ENCODE measurements around the gene HSD17B3.
"Not testable (repeated sequence)": the region's sequence is repeated elsewhere in the genome, so short reads cannot be mapped to it uniquely, and the experiment has no call there.

HSD17B3 gene

DNA sequence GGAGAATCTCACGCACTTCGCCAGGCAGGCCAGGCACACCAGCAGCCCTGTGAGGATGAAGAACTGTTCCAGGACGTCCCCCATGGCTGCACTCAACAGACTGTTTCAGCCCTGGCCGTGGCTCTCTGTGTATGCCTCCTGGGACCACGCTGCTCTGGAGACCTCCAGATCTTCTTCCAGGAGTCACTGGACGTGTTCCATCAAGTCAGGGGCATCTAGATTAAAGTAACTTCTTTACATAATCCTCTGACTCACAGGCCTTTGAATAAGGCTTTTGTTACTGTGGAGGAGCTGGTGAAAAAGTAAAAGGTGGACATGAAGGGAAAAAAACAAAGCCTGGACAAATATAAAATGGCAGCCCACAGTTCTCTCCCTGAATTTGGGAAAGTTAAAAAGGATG lies at the start of gene HSD17B3:
HSD17B3 (minus strand) TSS at position 156 of the 400 bp plus-strand sequence; CDS start at position 84, 72 bp downstream.
- DNase-seq: no peak

- no peak for DNase-seq
Measured at GRCh38 chr9:96350866-96351265, 48.9 kb upstream of the HSD17B3 start.

DNA sequence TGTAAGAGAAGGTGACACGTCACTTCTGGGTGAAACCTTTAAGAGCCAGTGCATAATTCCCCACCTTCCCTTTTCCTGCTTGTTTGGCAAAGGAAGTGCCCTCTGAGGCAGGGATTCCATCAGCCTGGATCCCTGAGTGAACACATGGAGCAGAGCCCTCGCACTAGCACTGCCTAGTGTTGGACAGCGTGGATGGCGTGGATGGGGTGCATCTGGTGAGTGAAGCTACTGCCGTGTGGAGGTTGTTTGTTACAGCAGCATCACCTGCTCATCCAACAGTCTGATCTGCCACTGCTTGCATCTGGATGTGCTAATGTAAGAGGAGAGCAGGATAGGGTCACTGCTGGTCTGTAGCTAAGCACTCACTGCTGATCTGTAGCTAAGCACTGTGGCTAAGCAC lies 46.3 kb upstream of the HSD17B3 start:
- no peak for DNase-seq

GRCh38 chr9:96345551-96345950 lies 43.6 kb upstream of the HSD17B3 start:
- DNase-seq: no peak

DNA sequence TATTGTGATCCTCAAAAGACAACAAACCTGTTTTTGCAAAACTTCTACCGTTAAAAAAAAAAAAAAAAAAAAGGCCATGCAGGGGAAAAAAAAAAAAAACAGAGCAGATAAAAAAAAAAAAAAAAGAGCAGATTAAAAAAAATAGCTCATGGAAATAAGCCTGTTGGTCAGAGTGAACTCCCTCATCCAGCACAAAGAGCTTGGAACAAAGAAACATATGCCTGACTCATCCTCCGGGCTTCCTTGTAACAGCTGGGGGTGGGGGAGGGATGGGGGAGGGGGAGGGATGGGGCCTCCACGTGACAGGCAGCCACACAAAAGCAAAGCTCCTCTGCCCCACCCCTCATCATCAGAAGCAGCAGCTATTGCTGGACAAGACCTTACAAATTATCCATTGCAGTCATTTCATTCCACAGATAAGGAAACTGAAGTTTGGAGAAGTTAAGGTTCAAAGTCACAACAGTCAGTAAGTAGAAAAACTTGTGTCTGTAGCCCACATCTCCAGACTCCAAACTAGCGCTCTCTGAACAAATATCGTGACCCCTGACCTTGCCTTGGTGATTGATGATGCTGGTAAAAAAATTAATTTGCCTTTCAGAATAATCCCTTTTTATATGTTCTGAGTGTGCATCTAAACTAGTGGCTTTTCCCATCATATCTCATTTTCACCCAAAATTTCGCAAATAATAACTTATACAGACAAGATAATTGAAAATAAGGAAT lies 42.6 kb upstream of the HSD17B3 start:
- DNase-seq: peak; percentile 86

DNA sequence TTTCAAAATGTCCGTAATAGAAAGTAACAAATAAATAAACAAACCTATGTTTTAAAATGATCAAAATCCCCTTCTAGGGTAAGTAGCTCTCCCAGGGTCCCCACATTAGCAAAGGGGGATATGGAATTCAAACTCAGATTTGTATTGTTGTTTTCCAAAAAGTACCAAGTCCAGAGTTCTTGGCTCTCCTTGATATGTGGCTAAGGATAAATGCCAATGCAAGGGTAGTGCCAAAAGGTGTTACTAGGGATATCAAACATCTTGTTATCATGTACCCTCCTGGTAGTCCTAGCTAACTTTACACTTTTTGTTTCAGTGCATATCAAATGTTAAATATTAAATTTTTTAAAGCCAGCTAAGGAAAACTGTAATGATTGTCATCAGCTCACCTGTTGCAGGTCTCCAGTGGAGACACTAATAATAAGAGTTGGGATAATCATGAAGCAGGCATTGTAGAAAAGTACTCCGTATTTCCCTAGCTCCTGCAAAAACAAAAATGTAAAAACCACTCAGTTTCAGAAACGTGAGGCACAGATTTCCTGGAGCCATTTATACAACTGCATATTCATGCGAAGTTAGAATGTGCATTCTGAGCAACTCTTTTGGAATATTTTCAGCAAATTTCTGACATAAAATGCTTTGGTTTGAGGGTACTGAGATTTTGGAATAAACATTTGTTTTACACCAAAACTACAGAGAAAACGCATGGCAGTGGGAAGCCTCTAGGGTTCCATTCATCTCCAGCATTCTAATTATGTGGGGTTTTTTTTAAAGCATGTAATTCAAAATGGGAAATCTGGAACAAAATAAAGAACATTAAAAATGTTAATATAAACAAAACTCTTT lies 41.8 kb upstream of the HSD17B3 start:
- no peak for DNase-seq

- DNase-seq: no peak
Measured at GRCh38 chr9:96342571-96343245, 40.7 kb upstream of the HSD17B3 start.

GRCh38 chr9:96340707-96341106 lies 38.7 kb upstream of the HSD17B3 start:
- DNase-seq: no peak

DNA sequence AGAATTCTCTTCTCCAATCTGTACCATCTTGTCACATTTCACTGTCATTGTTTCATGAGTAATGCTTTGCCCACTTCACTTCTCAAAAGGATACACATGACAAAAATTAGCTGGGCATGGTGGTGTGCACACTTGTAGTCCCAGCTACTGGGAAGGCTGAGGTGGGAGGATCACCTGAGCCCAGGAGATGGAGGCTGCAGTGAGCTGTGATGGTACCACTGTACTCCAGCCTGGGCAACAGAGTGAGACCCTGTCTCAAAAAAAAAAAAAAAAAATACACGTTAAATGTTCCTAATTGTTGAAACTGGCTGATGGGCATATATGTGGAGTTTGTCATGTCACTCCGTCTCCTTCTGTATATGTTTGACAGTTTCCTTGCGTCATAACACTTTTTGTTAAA lies 36.3 kb upstream of the HSD17B3 start:
- DNase-seq: no peak

GRCh38 chr9:96333958-96334357 lies 32.0 kb upstream of the HSD17B3 start:
- no peak for DNase-seq

- peak; percentile 64 for DNase-seq
Measured at GRCh38 chr9:96331236-96331947, 29.4 kb upstream of the HSD17B3 start.

DNA sequence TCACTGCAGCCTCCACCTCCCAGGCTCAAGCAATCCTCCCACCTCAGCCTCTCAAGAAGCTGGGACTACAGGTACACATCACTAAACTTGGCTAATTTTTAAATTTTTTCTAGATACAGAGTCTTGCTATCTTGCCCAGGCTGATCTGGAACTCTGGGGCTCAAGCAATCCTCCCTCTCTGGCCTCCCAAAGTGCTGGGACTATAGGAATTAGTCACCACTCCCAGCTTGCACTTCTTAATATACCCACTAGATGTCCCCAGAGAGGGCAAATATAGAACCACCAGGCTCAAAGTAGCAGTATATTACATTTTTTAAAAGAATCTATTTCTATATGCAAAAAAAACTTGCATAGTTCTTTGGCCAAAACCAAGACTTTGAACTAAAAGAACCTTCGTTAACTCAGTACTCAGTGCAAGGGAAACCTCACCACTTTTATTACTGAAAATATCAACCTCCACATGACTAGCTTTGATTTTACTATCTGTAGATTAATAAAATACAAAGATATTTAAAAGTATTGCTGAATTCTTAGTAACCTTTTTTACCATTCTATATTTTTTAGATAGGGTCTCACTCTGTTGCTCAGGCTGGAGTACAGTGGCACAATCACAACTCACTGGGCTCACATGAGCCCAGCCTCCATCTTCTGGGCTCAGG lies 25.8 kb upstream of the HSD17B3 start:
- peak; percentile 57 for DNase-seq

- no peak for DNase-seq
Measured at GRCh38 chr9:96323169-96323568, 21.2 kb upstream of the HSD17B3 start.

GRCh38 chr9:96322736-96323135 lies 20.8 kb upstream of the HSD17B3 start:
- peak; percentile 65 for DNase-seq

GRCh38 chr9:96322210-96322609 lies 20.2 kb upstream of the HSD17B3 start:
- DNase-seq: not testable (repeated sequence)

DNA sequence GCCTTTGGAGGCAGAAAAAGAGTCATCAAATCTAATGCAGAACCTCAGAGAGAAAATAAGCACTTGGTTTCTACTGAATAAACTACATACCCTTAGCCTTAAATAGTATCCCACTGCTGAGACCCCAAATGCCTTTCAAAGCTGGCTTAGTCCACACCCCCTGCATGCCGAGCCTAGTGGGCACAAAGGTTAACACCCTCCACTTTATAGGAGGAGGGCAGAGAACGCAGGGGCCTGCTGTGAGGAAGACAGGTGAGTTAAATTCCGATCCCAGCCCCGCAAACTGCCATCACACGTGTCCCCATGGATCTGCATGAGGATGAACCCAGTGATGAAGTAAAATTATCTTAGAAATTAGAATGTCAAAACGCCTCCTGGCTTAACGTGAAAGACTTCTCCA lies 19.5 kb upstream of the HSD17B3 start:
- DNase-seq: no peak

DNA sequence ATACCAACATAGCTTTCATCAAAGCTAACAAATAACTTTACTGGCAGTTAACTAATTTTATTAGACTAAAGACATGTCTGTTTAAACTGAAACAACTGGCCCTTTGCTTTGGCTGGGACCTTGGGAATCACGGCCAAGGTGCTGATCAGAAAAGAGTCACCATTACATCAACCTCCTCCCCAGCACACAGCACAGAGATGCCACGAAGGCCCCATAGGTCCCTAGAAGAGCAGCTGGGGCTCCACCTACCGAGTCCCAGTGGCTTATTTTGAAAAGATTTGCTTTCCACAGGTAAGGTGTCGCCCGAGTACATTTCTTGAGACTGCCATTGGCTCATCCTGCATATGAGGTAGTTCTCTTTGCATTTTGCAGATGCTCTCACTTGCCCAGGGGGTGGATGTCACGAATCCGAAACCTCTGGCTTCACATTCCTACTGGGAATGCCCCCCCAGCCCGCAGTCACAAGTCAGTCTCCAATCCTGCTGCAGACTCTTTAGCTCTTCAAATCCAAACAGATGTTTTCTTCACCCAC lies 18.8 kb upstream of the HSD17B3 start:
- DNase-seq: no peak

- DNase-seq: no peak
Measured at GRCh38 chr9:96318921-96319565, 17.1 kb upstream of the HSD17B3 start.

- DNase-seq: peak; percentile 65
Measured at GRCh38 chr9:96317335-96317980, 15.5 kb upstream of the HSD17B3 start.

GRCh38 chr9:96309850-96310249 lies 7.9 kb upstream of the HSD17B3 start:
- DNase-seq: no peak

DNA sequence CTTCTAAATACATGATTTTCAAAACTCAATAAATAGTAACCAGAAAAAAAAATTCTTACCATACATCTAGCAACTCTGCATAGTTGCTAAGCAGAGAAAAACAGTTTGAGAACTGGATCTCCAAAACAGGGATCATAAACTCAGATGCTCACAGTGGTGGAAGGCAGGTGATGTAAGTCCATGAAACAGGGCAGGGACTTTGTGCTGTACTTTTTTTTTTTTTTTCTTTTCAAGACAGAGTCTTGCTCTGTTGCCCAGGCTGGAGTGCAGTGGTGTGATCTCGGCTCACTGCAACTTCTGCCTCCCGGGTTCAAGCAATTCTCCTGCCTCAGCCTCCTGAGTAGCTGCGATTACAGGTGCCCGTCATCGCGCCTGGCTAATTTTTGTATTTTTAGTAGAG lies 5.0 kb upstream of the HSD17B3 start:
- DNase-seq: not testable (repeated sequence)
